ENCODE results near the gene CRYBA4. TPM values are rescaled to one million over a fixed set of nuclear protein-coding genes. Genes with fewer than 3 reads are reported as not detected.

Gene CRYBA4
- total and polyA plus RNA-seq, 2 experiments from 2014 or later = 1.5 TPM; not detected in 1

DNA sequence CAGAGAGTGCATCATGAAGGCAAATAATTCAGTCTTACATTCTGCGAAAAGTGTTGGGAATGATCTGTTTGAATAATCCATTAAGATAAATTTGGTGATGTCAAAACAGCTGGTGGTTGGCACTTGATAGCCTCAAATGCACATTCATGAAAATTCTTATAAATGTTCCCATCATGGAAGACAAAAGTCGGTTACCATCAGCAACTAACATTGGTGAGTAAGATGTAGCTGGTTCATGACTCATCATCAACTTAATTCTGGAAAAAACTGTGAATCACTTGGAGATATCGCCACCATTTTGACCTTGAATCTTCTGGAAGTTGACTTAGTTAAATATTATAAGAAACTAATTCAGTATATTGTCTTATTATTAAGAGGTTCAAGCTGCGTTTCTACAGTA is 15.2 kb upstream of the CRYBA4 start:
- no peak for DNase-seq (ENCODE audit: low spot score)
- ATAC-seq = no peak
- no peaks in the 10 kb centered on the region for H3K36me3 Mint-ChIP-seq (ENCODE audit: low read depth)

More for the DNA sequence above, 15.2 kb upstream of the CRYBA4 start:
- peaks cover 13% of the 10 kb centered on the region for H3K27me3 Mint-ChIP-seq (ENCODE audit: insufficient read depth, low read depth, poor library complexity)
- Histone ChIP-seq H3K27ac (ENCODE audit: low read depth) (no peak overlapping the region), H3K27me3 (ENCODE audit: insufficient read depth) (peaks cover under 1% of the 10 kb centered on the region; the same call in 1 of the 2 replicates), H3K36me3 (ENCODE audit: insufficient read depth) (no peaks in the 10 kb centered on the region), H2AFZ (no peak overlapping the region), H4K20me1 (replicated peaks; ENCODE audit: insufficient read depth) (no peaks in the 10 kb centered on the region), H3K9me2 (ENCODE audit: insufficient read depth) (no peaks in the 10 kb centered on the region; the same call in 1 of the 2 replicates), H3K79me2 (replicated peaks; ENCODE audit: insufficient read depth) (no peaks in the 10 kb centered on the region), H3K4me1 (ENCODE audit: insufficient read depth) (peaks cover 20% of the 10 kb centered on the region), H3F3A (replicated peaks; ENCODE audit: low read depth) (no peaks in the 10 kb centered on the region), H3K4me2 (no peak overlapping the region), H3K4me3 (no peak overlapping the region)
- TF ChIP-seq, protein P1, sequence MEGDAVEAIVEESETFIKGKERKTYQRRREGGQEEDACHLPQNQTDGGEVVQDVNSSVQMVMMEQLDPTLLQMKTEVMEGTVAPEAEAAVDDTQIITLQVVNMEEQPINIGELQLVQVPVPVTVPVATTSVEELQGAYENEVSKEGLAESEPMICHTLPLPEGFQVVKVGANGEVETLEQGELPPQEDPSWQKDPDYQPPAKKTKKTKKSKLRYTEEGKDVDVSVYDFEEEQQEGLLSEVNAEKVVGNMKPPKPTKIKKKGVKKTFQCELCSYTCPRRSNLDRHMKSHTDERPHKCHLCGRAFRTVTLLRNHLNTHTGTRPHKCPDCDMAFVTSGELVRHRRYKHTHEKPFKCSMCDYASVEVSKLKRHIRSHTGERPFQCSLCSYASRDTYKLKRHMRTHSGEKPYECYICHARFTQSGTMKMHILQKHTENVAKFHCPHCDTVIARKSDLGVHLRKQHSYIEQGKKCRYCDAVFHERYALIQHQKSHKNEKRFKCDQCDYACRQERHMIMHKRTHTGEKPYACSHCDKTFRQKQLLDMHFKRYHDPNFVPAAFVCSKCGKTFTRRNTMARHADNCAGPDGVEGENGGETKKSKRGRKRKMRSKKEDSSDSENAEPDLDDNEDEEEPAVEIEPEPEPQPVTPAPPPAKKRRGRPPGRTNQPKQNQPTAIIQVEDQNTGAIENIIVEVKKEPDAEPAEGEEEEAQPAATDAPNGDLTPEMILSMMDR (conservative IDR thresholded peaks at IDR 0.05; ENCODE audit: low read depth in 2 of 2) = no peak
- TF ChIP-seq ZNF331 (CRISPR knock-in tag; IDR thresholded peaks at IDR 0.05; ENCODE audit: low read depth) (no peak), ZNF114 (CRISPR knock-in tag; IDR thresholded peaks at IDR 0.05) (no peak), CREB1 (CRISPR knock-in tag; IDR thresholded peaks at IDR 0.05; ENCODE audit: low read depth) (no peak), EZH2phosphoT487 (IDR thresholded peaks at IDR 0.05; ENCODE audit: unreplicated experiment) (no peak), JUNB (IDR thresholded peaks at IDR 0.05; ENCODE audit: unreplicated experiment) (no peak), STAT1 (IDR thresholded peaks at IDR 0.05; ENCODE audit: unreplicated experiment) (no peak), NANOG (IDR thresholded peaks at IDR 0.05; ENCODE audit: borderline replicate concordance) (no peak), EZH2 (IDR thresholded peaks at IDR 0.05; ENCODE audit: low read depth, unreplicated experiment) (no peak), POLR2AphosphoS5 (IDR thresholded peaks at IDR 0.05; ENCODE audit: low read depth) (no peak)
- TF ChIP-seq, protein P2, sequence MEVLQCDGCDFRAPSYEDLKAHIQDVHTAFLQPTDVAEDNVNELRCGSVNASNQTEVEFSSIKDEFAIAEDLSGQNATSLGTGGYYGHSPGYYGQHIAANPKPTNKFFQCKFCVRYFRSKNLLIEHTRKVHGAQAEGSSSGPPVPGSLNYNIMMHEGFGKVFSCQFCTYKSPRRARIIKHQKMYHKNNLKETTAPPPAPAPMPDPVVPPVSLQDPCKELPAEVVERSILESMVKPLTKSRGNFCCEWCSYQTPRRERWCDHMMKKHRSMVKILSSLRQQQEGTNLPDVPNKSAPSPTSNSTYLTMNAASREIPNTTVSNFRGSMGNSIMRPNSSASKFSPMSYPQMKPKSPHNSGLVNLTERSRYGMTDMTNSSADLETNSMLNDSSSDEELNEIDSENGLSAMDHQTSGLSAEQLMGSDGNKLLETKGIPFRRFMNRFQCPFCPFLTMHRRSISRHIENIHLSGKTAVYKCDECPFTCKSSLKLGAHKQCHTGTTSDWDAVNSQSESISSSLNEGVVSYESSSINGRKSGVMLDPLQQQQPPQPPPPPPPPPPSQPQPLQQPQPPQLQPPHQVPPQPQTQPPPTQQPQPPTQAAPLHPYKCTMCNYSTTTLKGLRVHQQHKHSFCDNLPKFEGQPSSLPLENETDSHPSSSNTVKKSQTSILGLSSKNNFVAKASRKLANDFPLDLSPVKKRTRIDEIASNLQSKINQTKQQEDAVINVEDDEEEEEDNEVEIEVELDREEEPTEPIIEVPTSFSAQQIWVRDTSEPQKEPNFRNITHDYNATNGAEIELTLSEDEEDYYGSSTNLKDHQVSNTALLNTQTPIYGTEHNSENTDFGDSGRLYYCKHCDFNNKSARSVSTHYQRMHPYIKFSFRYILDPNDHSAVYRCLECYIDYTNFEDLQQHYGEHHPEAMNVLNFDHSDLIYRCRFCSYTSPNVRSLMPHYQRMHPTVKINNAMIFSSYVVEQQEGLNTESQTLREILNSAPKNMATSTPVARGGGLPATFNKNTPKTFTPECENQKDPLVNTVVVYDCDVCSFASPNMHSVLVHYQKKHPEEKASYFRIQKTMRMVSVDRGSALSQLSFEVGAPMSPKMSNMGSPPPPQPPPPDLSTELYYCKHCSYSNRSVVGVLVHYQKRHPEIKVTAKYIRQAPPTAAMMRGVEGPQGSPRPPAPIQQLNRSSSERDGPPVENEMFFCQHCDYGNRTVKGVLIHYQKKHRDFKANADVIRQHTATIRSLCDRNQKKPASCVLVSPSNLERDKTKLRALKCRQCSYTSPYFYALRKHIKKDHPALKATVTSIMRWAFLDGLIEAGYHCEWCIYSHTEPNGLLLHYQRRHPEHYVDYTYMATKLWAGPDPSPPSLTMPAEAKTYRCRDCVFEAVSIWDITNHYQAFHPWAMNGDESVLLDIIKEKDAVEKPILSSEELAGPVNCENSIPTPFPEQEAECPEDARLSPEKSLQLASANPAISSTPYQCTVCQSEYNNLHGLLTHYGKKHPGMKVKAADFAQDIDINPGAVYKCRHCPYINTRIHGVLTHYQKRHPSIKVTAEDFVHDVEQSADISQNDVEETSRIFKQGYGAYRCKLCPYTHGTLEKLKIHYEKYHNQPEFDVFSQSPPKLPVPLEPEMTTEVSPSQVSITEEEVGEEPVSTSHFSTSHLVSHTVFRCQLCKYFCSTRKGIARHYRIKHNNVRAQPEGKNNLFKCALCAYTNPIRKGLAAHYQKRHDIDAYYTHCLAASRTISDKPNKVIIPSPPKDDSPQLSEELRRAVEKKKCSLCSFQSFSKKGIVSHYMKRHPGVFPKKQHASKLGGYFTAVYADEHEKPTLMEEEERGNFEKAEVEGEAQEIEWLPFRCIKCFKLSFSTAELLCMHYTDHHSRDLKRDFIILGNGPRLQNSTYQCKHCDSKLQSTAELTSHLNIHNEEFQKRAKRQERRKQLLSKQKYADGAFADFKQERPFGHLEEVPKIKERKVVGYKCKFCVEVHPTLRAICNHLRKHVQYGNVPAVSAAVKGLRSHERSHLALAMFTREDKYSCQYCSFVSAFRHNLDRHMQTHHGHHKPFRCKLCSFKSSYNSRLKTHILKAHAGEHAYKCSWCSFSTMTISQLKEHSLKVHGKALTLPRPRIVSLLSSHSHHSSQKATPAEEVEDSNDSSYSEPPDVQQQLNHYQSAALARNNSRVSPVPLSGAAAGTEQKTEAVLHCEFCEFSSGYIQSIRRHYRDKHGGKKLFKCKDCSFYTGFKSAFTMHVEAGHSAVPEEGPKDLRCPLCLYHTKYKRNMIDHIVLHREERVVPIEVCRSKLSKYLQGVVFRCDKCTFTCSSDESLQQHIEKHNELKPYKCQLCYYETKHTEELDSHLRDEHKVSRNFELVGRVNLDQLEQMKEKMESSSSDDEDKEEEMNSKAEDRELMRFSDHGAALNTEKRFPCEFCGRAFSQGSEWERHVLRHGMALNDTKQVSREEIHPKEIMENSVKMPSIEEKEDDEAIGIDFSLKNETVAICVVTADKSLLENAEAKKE (CRISPR knock-in tag; IDR thresholded peaks at IDR 0.05) = no peak
- TF ChIP-seq, protein P3, sequence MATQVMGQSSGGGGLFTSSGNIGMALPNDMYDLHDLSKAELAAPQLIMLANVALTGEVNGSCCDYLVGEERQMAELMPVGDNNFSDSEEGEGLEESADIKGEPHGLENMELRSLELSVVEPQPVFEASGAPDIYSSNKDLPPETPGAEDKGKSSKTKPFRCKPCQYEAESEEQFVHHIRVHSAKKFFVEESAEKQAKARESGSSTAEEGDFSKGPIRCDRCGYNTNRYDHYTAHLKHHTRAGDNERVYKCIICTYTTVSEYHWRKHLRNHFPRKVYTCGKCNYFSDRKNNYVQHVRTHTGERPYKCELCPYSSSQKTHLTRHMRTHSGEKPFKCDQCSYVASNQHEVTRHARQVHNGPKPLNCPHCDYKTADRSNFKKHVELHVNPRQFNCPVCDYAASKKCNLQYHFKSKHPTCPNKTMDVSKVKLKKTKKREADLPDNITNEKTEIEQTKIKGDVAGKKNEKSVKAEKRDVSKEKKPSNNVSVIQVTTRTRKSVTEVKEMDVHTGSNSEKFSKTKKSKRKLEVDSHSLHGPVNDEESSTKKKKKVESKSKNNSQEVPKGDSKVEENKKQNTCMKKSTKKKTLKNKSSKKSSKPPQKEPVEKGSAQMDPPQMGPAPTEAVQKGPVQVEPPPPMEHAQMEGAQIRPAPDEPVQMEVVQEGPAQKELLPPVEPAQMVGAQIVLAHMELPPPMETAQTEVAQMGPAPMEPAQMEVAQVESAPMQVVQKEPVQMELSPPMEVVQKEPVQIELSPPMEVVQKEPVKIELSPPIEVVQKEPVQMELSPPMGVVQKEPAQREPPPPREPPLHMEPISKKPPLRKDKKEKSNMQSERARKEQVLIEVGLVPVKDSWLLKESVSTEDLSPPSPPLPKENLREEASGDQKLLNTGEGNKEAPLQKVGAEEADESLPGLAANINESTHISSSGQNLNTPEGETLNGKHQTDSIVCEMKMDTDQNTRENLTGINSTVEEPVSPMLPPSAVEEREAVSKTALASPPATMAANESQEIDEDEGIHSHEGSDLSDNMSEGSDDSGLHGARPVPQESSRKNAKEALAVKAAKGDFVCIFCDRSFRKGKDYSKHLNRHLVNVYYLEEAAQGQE (IDR thresholded peaks at IDR 0.05; ENCODE audit: unreplicated experiment) = no peak
- TF ChIP-seq, protein P4, sequence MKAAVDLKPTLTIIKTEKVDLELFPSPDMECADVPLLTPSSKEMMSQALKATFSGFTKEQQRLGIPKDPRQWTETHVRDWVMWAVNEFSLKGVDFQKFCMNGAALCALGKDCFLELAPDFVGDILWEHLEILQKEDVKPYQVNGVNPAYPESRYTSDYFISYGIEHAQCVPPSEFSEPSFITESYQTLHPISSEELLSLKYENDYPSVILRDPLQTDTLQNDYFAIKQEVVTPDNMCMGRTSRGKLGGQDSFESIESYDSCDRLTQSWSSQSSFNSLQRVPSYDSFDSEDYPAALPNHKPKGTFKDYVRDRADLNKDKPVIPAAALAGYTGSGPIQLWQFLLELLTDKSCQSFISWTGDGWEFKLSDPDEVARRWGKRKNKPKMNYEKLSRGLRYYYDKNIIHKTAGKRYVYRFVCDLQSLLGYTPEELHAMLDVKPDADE (IDR thresholded peaks at IDR 0.05) = no peak
- no peak overlapping the region for H3K4me3 Mint-ChIP-seq
- H3K9me3 Mint-ChIP-seq = no peaks in the 10 kb centered on the region
- H3K27ac Mint-ChIP-seq = no peak overlapping the region
- peaks cover 14% of the 10 kb centered on the region for H3K4me1 Mint-ChIP-seq

Data from GM23338 (cell line).